Neural cell (in vitro differentiated cells): ENCODE results near the gene ST6GALNAC5. TPM values are rescaled to one million over a fixed set of nuclear protein-coding genes. Genes with fewer than 3 reads are reported as not detected.

Source experiments
- H2AFZ ChIP-seq: fragments of 200-600, 300-800 bp; sonication (generic), shearing (Covaris generic); 2 replicates; pipeline ENCODE4 v1.6.0; 2014; ENCODE audit warnings: low read depth, mild to moderate bottlenecking, antibody characterized with exemption, low read length, moderate library complexity
- H3F3A ChIP-seq: fragments of 200-600 bp; shearing (Covaris generic); 2 replicates; pipeline ENCODE4 v1.6.1; 2016; ENCODE audit warnings: mild to moderate bottlenecking, moderate library complexity, mixed read lengths, antibody characterized with exemption, low read length; ENCODE audit not compliant: insufficient read depth, poor library complexity, severe bottlenecking
- H3K27ac ChIP-seq: fragments of 200-600, 300-800 bp; sonication (generic), shearing (Covaris generic); 2 replicates; pipeline ENCODE4 v1.5.1; 2014; ENCODE audit warnings: mild to moderate bottlenecking, low read length, moderate library complexity
- H3K27me3 ChIP-seq: fragments of 300-800, 200-600 bp; sonication (generic), shearing (Covaris generic); 2 replicates; pipeline ENCODE4 v1.6.0; 2014; ENCODE audit warnings: mild to moderate bottlenecking, low read depth, low read length, moderate library complexity; ENCODE audit not compliant: insufficient read depth
- H3K36me3 ChIP-seq: fragments of 300-800, 200-600 bp; sonication (generic), shearing (Covaris generic); 2 replicates; pipeline ENCODE4 v1.5.1; 2014; ENCODE audit warnings: mild to moderate bottlenecking, antibody characterized with exemption, low read length, moderate library complexity; ENCODE audit not compliant: insufficient read depth
- H3K4me2 ChIP-seq: fragments of 300-800, 200-600 bp; sonication (generic), shearing (Covaris generic); 2 replicates; pipeline ENCODE4 v1.6.0; 2014; ENCODE audit warnings: mild to moderate bottlenecking, low read length
- H3K4me3 ChIP-seq: fragments of 300-800, 200-600 bp; sonication (generic), shearing (Covaris generic); 2 replicates; pipeline ENCODE4 v1.5.1; 2014; ENCODE audit warnings: mild to moderate bottlenecking, low read length, moderate library complexity
- H3K79me2 ChIP-seq: fragments of 200-600 bp; shearing (Covaris generic); replicated peaks from 2 replicates; pipeline ENCODE4 v1.6.0; 2014; ENCODE audit warnings: mild to moderate bottlenecking, low read length, moderate library complexity; ENCODE audit not compliant: insufficient read depth
- H3K9ac ChIP-seq: fragments of 300-800, 200-600 bp; sonication (generic), shearing (Covaris generic); 2 replicates; pipeline ENCODE4 v1.6.1; 2016; ENCODE audit warnings: mild to moderate bottlenecking, low read length, mixed read lengths
- H3K9me2 ChIP-seq: fragments of 200-600 bp; shearing (Covaris generic); 2 replicates; pipeline ENCODE4 v1.6.1; 2016; ENCODE audit warnings: mild to moderate bottlenecking, low read length, mixed read lengths; ENCODE audit not compliant: insufficient read depth
- H3K9me3 ChIP-seq: fragments of 200-600, 300-800 bp; sonication (generic), shearing (Covaris generic); 2 replicates; pipeline ENCODE4 v1.6.1; 2016; ENCODE audit warnings: mild to moderate bottlenecking, mixed run types, low read length, moderate library complexity, mixed read lengths
- H4K20me1 ChIP-seq: fragments of 200-600 bp; shearing (Covaris generic); 2 replicates; pipeline ENCODE4 v1.6.1; 2016; ENCODE audit warnings: mild to moderate bottlenecking, mixed run types; ENCODE audit not compliant: insufficient read depth
- EP300 ChIP-seq: fragments of 450-650 bp; conservative IDR thresholded peaks from 2 replicates; pipeline ENCODE4 v1.6.1; 2014; ENCODE audit warnings: antibody characterized with exemption, mild to moderate bottlenecking, moderate library complexity; ENCODE audit not compliant: poor library complexity, severe bottlenecking
- EZH2 ChIP-seq: fragments of 200-600, 300-800 bp; shearing (Covaris generic), sonication (generic); IDR thresholded peaks from 2 replicates; pipeline ENCODE4 v1.6.1; 2014; ENCODE audit warnings: antibody characterized with exemption, low read length, borderline replicate concordance, mild to moderate bottlenecking; ENCODE audit not compliant: insufficient read depth, poor library complexity, severe bottlenecking
- MXI1 ChIP-seq: fragments of 450-650 bp; conservative IDR thresholded peaks from 2 replicates; pipeline ENCODE4 v1.6.1; 2014; ENCODE audit warnings: antibody characterized with exemption, mild to moderate bottlenecking; ENCODE audit not compliant: poor library complexity, severe bottlenecking
- POLR2AphosphoS5 ChIP-seq: IDR thresholded peaks from 2 replicates; pipeline ENCODE4 v1.6.1; 2012
- RAD21 ChIP-seq: fragments of 450-650 bp; conservative IDR thresholded peaks from 2 replicates; pipeline ENCODE4 v1.6.1; 2014; ENCODE audit warnings: antibody characterized with exemption, mild to moderate bottlenecking, moderate library complexity
- SMC3 ChIP-seq: fragments of 450-650 bp; conservative IDR thresholded peaks from 2 replicates; pipeline ENCODE4 v1.6.1; 2014; ENCODE audit warnings: antibody characterized with exemption, mild to moderate bottlenecking, moderate library complexity; ENCODE audit not compliant: poor library complexity
- TAF1 ChIP-seq: IDR thresholded peaks from 2 replicates; pipeline ENCODE4 v1.6.1; 2012; ENCODE audit warnings: low read depth
- polyA plus RNA-seq: library from polyadenylated mRNA; depleted of rRNA; stranded (reverse); fragments of >200 nt; gene quantifications from 2 replicates; pipeline ENCODE4 v1.2.3, GENCODE V29; 2014
- TF ChIP-seq, protein P1 (sequence below): fragments of 450-650 bp; IDR thresholded peaks from 2 replicates; pipeline ENCODE4 v1.5.1; 2014; ENCODE audit warnings: antibody characterized with exemption, mild to moderate bottlenecking, moderate library complexity; ENCODE audit not compliant: poor library complexity, severe bottlenecking
- TF ChIP-seq, protein P2 (sequence below): IDR thresholded peaks from 2 replicates; pipeline ENCODE4 v1.6.1; 2012; ENCODE audit warnings: borderline replicate concordance

ST6GALNAC5 gene
- polyA plus RNA-seq, 1 donor from 2014 or later: 57.3 TPM

DNA sequence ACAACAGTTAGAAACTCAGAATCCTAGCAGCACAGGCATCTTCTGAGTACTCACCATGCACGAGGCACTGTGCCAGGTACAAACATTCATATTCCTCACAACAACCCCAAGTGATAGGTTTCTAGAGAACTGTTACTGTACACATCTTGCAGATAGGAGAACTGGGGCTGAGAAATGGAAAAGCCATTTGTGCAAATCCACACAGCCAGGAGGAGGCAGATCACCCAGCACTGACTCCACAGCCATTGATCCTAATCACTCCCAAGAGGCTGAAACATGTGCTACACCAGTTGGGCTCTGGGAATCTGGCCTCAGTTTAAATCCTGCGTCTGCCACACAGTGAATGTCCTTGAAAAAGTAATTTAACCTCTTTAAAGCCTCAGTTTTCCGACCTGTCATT is 151.0 kb downstream of the ST6GALNAC5 start:
- Histone ChIP-seq H2AFZ (no peak overlapping the region), H3K9me3 (no peaks in the 10 kb centered on the region), H4K20me1 (no peaks in the 10 kb centered on the region), H3K9ac (no peak overlapping the region), H3K9me2 (no peaks in the 10 kb centered on the region), H3K4me3 (no peak overlapping the region), H3K79me2 (no peaks in the 10 kb centered on the region), H3K4me2 (no peak overlapping the region), H3K36me3 (no peaks in the 10 kb centered on the region), H3K27me3 (no peaks in the 10 kb centered on the region), H3F3A (peaks cover 22% of the 10 kb centered on the region), H3K27ac (peak overlapping the region; percentile 89)
- TF ChIP-seq, protein P1, sequence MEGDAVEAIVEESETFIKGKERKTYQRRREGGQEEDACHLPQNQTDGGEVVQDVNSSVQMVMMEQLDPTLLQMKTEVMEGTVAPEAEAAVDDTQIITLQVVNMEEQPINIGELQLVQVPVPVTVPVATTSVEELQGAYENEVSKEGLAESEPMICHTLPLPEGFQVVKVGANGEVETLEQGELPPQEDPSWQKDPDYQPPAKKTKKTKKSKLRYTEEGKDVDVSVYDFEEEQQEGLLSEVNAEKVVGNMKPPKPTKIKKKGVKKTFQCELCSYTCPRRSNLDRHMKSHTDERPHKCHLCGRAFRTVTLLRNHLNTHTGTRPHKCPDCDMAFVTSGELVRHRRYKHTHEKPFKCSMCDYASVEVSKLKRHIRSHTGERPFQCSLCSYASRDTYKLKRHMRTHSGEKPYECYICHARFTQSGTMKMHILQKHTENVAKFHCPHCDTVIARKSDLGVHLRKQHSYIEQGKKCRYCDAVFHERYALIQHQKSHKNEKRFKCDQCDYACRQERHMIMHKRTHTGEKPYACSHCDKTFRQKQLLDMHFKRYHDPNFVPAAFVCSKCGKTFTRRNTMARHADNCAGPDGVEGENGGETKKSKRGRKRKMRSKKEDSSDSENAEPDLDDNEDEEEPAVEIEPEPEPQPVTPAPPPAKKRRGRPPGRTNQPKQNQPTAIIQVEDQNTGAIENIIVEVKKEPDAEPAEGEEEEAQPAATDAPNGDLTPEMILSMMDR: no peak
- TF ChIP-seq, protein P2, sequence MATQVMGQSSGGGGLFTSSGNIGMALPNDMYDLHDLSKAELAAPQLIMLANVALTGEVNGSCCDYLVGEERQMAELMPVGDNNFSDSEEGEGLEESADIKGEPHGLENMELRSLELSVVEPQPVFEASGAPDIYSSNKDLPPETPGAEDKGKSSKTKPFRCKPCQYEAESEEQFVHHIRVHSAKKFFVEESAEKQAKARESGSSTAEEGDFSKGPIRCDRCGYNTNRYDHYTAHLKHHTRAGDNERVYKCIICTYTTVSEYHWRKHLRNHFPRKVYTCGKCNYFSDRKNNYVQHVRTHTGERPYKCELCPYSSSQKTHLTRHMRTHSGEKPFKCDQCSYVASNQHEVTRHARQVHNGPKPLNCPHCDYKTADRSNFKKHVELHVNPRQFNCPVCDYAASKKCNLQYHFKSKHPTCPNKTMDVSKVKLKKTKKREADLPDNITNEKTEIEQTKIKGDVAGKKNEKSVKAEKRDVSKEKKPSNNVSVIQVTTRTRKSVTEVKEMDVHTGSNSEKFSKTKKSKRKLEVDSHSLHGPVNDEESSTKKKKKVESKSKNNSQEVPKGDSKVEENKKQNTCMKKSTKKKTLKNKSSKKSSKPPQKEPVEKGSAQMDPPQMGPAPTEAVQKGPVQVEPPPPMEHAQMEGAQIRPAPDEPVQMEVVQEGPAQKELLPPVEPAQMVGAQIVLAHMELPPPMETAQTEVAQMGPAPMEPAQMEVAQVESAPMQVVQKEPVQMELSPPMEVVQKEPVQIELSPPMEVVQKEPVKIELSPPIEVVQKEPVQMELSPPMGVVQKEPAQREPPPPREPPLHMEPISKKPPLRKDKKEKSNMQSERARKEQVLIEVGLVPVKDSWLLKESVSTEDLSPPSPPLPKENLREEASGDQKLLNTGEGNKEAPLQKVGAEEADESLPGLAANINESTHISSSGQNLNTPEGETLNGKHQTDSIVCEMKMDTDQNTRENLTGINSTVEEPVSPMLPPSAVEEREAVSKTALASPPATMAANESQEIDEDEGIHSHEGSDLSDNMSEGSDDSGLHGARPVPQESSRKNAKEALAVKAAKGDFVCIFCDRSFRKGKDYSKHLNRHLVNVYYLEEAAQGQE: no peak
- TF ChIP-seq MXI1 (no peak), SMC3 (no peak), RAD21 (no peak), EZH2 (no peak), POLR2AphosphoS5 (no peak), TAF1 (no peak), EP300 (no peak)

DNA sequence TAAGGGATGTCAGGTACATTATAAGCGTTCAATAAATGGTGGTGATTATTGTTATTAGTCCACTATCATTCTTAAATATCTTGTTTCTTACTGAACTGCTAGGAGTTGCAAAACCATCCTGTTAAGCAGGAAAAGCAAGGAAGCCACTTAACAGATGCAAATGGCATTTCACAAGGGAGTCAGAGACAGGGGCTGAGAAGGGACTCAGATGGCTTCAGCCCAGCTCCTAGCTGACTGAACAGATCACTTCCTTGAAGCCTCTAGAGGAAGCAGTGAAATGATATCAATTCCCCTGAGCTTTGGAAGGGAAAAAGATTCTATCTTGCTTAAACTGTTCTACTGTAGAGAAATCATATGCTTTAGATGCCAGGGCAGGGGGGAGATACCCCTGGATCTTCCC is 151.5 kb downstream of the ST6GALNAC5 start:
- H3K27ac ChIP-seq: peak overlapping the region; percentile 89
- H3K9me3 ChIP-seq: no peaks in the 10 kb centered on the region
- no peak overlapping the region for H3K4me3 ChIP-seq
- no peaks in the 10 kb centered on the region for H3K9me2 ChIP-seq
- no peaks in the 10 kb centered on the region for H4K20me1 ChIP-seq
- peak overlapping the region; percentile 30 for H3K4me2 ChIP-seq
- no peaks in the 10 kb centered on the region for H3K27me3 ChIP-seq
- TF ChIP-seq TAF1 (no peak), MXI1 (no peak), POLR2AphosphoS5 (no peak), RAD21 (no peak), EZH2 (no peak), EP300 (no peak), SMC3 (no peak)
- TF ChIP-seq, protein P1: no peak
- TF ChIP-seq, protein P2: no peak
- no peaks in the 10 kb centered on the region for H3K36me3 ChIP-seq
- peaks cover 22% of the 10 kb centered on the region for H3F3A ChIP-seq
- no peaks in the 10 kb centered on the region for H3K79me2 ChIP-seq
- no peak overlapping the region for H2AFZ ChIP-seq
- peak overlapping the region; percentile 10 for H3K9ac ChIP-seq
